ENCODE data around the gene NME3. TPM values are rescaled to one million over a fixed set of nuclear protein-coding genes. Genes with fewer than 3 reads are reported as not detected.
A peak's percentile ranks its signal among the peaks of the same experiment; 100 is the strongest.

NME3 gene
- total and polyA plus RNA-seq, 9 of the 15 experiments (the other 6 are each of a cell fraction or from before 2014, with no cell fraction given) = 0.68 to 76.3 (median 11.5) TPM

GRCh38 chr16:1772908-1773702 is 1.8 kb upstream of the NME3 start, which contains the start of gene MRPS34 (continued):
- TF ChIP-seq ZNF318 (IDR thresholded peaks at IDR 0.05; ENCODE audit: borderline replicate concordance in 1 of 2, low read depth in 1 of 2) (no peak), PREB (CRISPR knock-in tag; IDR thresholded peaks at IDR 0.05) (no peak), USF2 (CRISPR knock-in tag; IDR thresholded peaks at IDR 0.05) (no peak), ETV6 (IDR thresholded peaks at IDR 0.05; ENCODE audit: borderline replicate concordance in 1 of 2, low read depth in 2 of 2, low read length in 1 of 2) (no peak; a peak in 1 of 4 replicates), ETV6 (CRISPR knock-in tag; IDR thresholded peaks at IDR 0.05; ENCODE audit: borderline replicate concordance) (no peak), RHOXF2B (CRISPR knock-in tag; conservative IDR thresholded peaks at IDR 0.05) (no peak), NR0B1 (IDR thresholded peaks at IDR 0.05; ENCODE audit: partially characterized antibody) (no peak), ARHGAP35 (IDR thresholded peaks at IDR 0.05; ENCODE audit: partially characterized antibody) (no peak), GATAD2A (IDR thresholded peaks at IDR 0.05) (no peak), ZNF561 (CRISPR knock-in tag; conservative IDR thresholded peaks at IDR 0.05) (no peak), KDM4B (IDR thresholded peaks at IDR 0.05; ENCODE audit: borderline replicate concordance in 2 of 2, low read depth in 1 of 2) (peak in 1 of 2 experiments; percentile 94; a peak in 2 of 4 replicates), BDP1 (IDR thresholded peaks at IDR 0.05; ENCODE audit: insufficient read depth, insufficient read length) (no peak), PYGO2 (tag; IDR thresholded peaks at IDR 0.05) (no peak), POU5F1 (IDR thresholded peaks at IDR 0.05; ENCODE audit: borderline replicate concordance, low read depth, low read length, partially characterized antibody) (peak; percentile 39), SMAD1 (IDR thresholded peaks at IDR 0.05; ENCODE audit: low read depth, low read length, partially characterized antibody) (no peak), ZNF57 (CRISPR knock-in tag; IDR thresholded peaks at IDR 0.05) (no peak)
